Stimulated activated CD4-positive, alpha-beta T cell treated with anti-CD3 and anti-CD28 coated beads, Interleukin-2, amount 100 ng/mL, for 4 hours (primary cell): ENCODE results near the gene EYS.

Experiments
- DNase-seq: peaks from one replicate; pipeline ENCODE4 v3.0.0-alpha.2; 2020; ENCODE audit warnings: low read depth

Gene EYS

GRCh38 chr6:65221153-65221552 is 485.9 kb downstream of the EYS start:
- no peak for DNase-seq

- no peak for DNase-seq
Measured at GRCh38 chr6:65202738-65203137, 504.3 kb downstream of the EYS start.

- no peak for DNase-seq
Measured at GRCh38 chr6:65199683-65200082, 507.3 kb downstream of the EYS start.

GRCh38 chr6:65199121-65199520 is 507.9 kb downstream of the EYS start:
- no peak for DNase-seq

GRCh38 chr6:65191471-65191870 is 515.6 kb downstream of the EYS start:
- no peak for DNase-seq

- no peak for DNase-seq
Measured at GRCh38 chr6:65189236-65189881, 517.7 kb downstream of the EYS start.

GRCh38 chr6:65186826-65187225 is 520.2 kb downstream of the EYS start:
- DNase-seq, result no peak

- no peak for DNase-seq
Measured at GRCh38 chr6:65182681-65183080, 524.3 kb downstream of the EYS start.

GRCh38 chr6:65170273-65170672 is 536.8 kb downstream of the EYS start:
- no peak for DNase-seq

- DNase-seq, result no peak
Measured at GRCh38 chr6:65161661-65162060, 545.4 kb downstream of the EYS start.

- no peak for DNase-seq
Measured at GRCh38 chr6:65157025-65157424, 550.0 kb downstream of the EYS start.

- DNase-seq, result no peak
Measured at GRCh38 chr6:65155083-65155482, 551.9 kb downstream of the EYS start.

- DNase-seq, result no peak
Measured at GRCh38 chr6:65149841-65150240, 557.2 kb downstream of the EYS start.

- DNase-seq, result no peak
Measured at GRCh38 chr6:65148839-65149238, 558.2 kb downstream of the EYS start.

- DNase-seq, result no peak
Measured at GRCh38 chr6:65135567-65135966, 571.5 kb downstream of the EYS start.

GRCh38 chr6:65126667-65127066 is 580.4 kb downstream of the EYS start:
- DNase-seq, result no peak

GRCh38 chr6:65123521-65123920 is 583.5 kb downstream of the EYS start:
- no peak for DNase-seq

- DNase-seq, result no peak
Measured at GRCh38 chr6:65117817-65118409, 589.1 kb downstream of the EYS start.

- no peak for DNase-seq
Measured at GRCh38 chr6:65116326-65116725, 590.7 kb downstream of the EYS start.

GRCh38 chr6:65113581-65113980 is 593.4 kb downstream of the EYS start:
- no peak for DNase-seq

GRCh38 chr6:65112435-65112834 is 594.6 kb downstream of the EYS start:
- no peak for DNase-seq

GRCh38 chr6:65110031-65110430 is 597.0 kb downstream of the EYS start:
- no peak for DNase-seq

- DNase-seq, result no peak
Measured at GRCh38 chr6:65098349-65098748, 608.7 kb downstream of the EYS start.

- no peak for DNase-seq
Measured at GRCh38 chr6:65091561-65091960, 615.5 kb downstream of the EYS start.
